Panc1 (cell line): Measurements from ENCODE around the gene CHID1.

Experiments used
- POLR2AphosphoS5 ChIP-seq: IDR thresholded peaks from 2 replicates; pipeline ENCODE4 v1.6.1; 2012; ENCODE audit warnings: mild to moderate bottlenecking, low read depth, low read length, moderate library complexity
- TCF7L2 ChIP-seq: IDR thresholded peaks from 2 replicates; pipeline ENCODE4 v1.6.1; 2011; ENCODE audit warnings: mild to moderate bottlenecking, low read depth, low read length, inconsistent platforms
- TF ChIP-seq, protein P1 (sequence below): fragments of 450-650 bp; IDR thresholded peaks from 2 replicates; pipeline ENCODE4 v1.5.1; 2017; ENCODE audit warnings: mild to moderate bottlenecking

- TF ChIP-seq POLR2AphosphoS5 (no peak), TCF7L2 (no peak)
- TF ChIP-seq, protein P1, sequence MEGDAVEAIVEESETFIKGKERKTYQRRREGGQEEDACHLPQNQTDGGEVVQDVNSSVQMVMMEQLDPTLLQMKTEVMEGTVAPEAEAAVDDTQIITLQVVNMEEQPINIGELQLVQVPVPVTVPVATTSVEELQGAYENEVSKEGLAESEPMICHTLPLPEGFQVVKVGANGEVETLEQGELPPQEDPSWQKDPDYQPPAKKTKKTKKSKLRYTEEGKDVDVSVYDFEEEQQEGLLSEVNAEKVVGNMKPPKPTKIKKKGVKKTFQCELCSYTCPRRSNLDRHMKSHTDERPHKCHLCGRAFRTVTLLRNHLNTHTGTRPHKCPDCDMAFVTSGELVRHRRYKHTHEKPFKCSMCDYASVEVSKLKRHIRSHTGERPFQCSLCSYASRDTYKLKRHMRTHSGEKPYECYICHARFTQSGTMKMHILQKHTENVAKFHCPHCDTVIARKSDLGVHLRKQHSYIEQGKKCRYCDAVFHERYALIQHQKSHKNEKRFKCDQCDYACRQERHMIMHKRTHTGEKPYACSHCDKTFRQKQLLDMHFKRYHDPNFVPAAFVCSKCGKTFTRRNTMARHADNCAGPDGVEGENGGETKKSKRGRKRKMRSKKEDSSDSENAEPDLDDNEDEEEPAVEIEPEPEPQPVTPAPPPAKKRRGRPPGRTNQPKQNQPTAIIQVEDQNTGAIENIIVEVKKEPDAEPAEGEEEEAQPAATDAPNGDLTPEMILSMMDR = no peak
Observed at GRCh38 chr11:932435-932834, 21.8 kb upstream of the CHID1 start.
